ENCODE results near the gene UVRAG.

Gene UVRAG

GRCh38 chr11:76152086-76152681 is 337.2 kb downstream of the UVRAG start:
- DNase-seq (ENCODE audit: low read depth in 2 of 2) = peak; percentile 81 to 87
- H3K4me3 ChIP-seq (replicated peaks in 1 of 2; ENCODE audit: low read depth in 2 of 2, low read length in 2 of 2) = peak overlapping the region; percentile 26 to 50
- TF ChIP-seq CTCF (IDR thresholded peaks at IDR 0.05; ENCODE audit: low read depth, low read length) = peak; percentile 99

GRCh38 chr11:76152741-76153570 is 337.9 kb downstream of the UVRAG start:
- TF ChIP-seq CTCF (IDR thresholded peaks at IDR 0.05; ENCODE audit: low read depth, low read length) = no peak
- no peak for DNase-seq (ENCODE audit: low read depth in 2 of 2)
- peak overlapping the region; percentile 26 to 50 for H3K4me3 ChIP-seq (replicated peaks in 1 of 2; ENCODE audit: low read depth in 2 of 2, low read length in 2 of 2)

GRCh38 chr11:76153571-76153923 is 338.5 kb downstream of the UVRAG start:
- DNase-seq (ENCODE audit: low read depth in 2 of 2) = peak in 1 of 2 donors; percentile 48
- TF ChIP-seq CTCF (IDR thresholded peaks at IDR 0.05; ENCODE audit: low read depth, low read length) = no peak
- H3K4me3 ChIP-seq (replicated peaks in 1 of 2; ENCODE audit: low read depth in 2 of 2, low read length in 2 of 2) = no peak overlapping the region

GRCh38 chr11:76155500-76156227 is 340.7 kb downstream of the UVRAG start:
- TF ChIP-seq CTCF (IDR thresholded peaks at IDR 0.05; ENCODE audit: low read depth, low read length) = no peak
- H3K4me3 ChIP-seq (replicated peaks in 1 of 2; ENCODE audit: low read depth in 2 of 2, low read length in 2 of 2) = no peak overlapping the region
- no peak for DNase-seq (ENCODE audit: low read depth in 2 of 2)

GRCh38 chr11:76156971-76157427 is 342.0 kb downstream of the UVRAG start:
- H3K4me3 ChIP-seq (replicated peaks in 1 of 2; ENCODE audit: low read depth in 2 of 2, low read length in 2 of 2) = no peak overlapping the region
- no peak for DNase-seq (ENCODE audit: low read depth in 2 of 2)
- TF ChIP-seq CTCF (IDR thresholded peaks at IDR 0.05; ENCODE audit: low read depth, low read length) = no peak

GRCh38 chr11:76157891-76158290 is 342.9 kb downstream of the UVRAG start:
- no peak for DNase-seq (ENCODE audit: low read depth in 2 of 2)
- H3K4me3 ChIP-seq (replicated peaks in 1 of 2; ENCODE audit: low read depth in 2 of 2, low read length in 2 of 2) = no peak overlapping the region
- no peak for TF ChIP-seq CTCF (IDR thresholded peaks at IDR 0.05; ENCODE audit: low read depth, low read length)

All from cardiac fibroblast (primary cell).